ENCODE measurements around the gene DYNAP.

Gene DYNAP

GRCh38 chr18:54641734-54642133 is 50.7 kb downstream of the DYNAP start:
- DNase-seq (ENCODE audit: low spot score) = no peak

GRCh38 chr18:54647176-54647575 is 56.1 kb downstream of the DYNAP start:
- peak; percentile 22 for DNase-seq (ENCODE audit: low spot score)
